ENCODE measurements around the gene TSSC4. TPM values are rescaled to one million over a fixed set of nuclear protein-coding genes. Genes with fewer than 3 reads are reported as not detected.

Gene TSSC4
- total RNA-seq, 2 experiments from 2014 or later: 46.8 to 48.2 TPM

DNA sequence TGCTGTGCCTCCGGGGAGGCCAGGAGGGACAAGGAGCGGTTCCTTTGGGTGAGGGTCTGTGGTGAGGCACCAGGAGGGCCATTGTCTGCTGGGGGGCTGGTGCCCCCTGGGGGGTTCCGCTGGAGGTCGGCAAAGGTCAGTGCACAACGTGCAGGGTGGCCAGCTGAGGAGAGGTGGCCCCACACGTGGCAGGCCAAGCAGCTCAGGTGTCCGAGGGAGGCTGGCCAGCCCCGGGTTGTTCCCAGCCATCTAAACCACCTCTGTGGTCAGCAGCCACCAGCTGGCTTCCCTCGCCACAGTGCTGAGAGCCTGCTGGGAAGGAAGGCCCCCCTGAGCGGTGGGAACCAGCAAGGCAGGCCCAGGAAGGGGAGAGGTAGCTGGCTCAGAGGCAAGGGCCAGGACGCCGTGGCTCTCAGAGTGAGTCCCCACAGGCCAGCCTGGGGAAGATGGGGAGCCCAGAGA, 4.2 kb downstream of the TSSC4 start:
- H3K4me3 Mint-ChIP-seq: no peak overlapping the region
- no peaks in the 10 kb centered on the region for H3K9me3 Mint-ChIP-seq
- no peak overlapping the region for H3K27ac Mint-ChIP-seq
- POLR2A ChIA-PET: no interaction called here
- no peaks in the 10 kb centered on the region for H3K27me3 Mint-ChIP-seq
- peaks cover 3% of the 10 kb centered on the region for H3K4me1 Mint-ChIP-seq
- no peak for DNase-seq
- H3K36me3 Mint-ChIP-seq: peaks cover 1% of the 10 kb centered on the region
- no peak for ATAC-seq (ENCODE audit: low read depth)

DNA sequence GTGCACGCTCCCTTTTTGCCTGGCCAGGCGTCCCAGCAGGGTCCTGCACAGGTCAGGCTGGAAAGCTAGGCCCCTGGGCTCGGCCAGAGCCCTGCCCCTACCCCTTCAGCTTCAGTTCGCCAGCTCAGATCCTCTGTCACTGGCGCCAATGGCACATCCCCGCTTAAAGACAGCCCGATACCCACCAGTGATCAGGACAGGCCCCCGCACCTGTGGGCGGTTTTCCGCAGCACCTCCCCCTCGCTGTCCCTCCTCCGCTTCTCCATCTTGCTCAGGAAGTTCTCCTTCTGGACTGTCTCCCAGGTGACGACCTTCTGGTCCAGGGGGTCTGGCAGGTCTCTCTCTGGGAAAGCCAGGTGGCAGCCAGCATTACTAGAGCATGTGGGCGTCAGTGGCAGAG, 5.9 kb downstream of the TSSC4 start:
- Mint-ChIP-seq H3K9me3 (no peaks in the 10 kb centered on the region), H3K27ac (no peak overlapping the region), H3K4me1 (peaks cover 1% of the 10 kb centered on the region), H3K27me3 (no peaks in the 10 kb centered on the region), H3K36me3 (peaks cover 1% of the 10 kb centered on the region), H3K4me3 (no peak overlapping the region)
- POLR2A ChIA-PET: no interaction called here
- no peak for ATAC-seq (ENCODE audit: low read depth)
- no peak for DNase-seq

DNA sequence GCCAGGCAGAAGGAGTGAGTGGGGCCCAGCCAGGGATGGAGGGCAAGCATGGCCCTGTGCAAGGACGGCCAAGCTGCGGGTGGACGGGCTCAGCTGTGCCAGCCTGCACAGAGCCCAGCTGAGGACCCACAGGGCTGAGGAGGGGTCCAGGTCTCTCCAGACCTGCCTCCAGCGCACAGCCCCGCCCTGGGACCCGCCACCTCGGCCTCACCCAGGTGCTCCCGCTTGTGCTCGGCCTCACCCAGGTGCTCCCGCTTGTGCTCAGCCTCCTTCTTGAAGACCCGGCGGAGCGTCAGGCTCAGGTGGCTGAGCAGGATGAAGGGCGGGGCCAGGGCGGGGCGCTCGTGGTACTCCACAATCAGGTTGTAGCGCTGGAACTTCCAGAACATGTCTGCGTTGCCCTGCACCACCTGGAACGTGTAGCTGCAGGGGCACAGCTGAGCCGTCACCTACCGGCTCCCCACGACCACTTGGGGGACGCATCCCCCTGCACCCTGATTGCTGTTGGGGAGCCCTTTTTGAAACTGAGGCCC, 6.4 kb downstream of the TSSC4 start:
- Mint-ChIP-seq H3K27ac (no peak overlapping the region), H3K36me3 (peaks cover 1% of the 10 kb centered on the region), H3K27me3 (no peaks in the 10 kb centered on the region), H3K4me1 (no peaks in the 10 kb centered on the region), H3K9me3 (no peaks in the 10 kb centered on the region), H3K4me3 (no peak overlapping the region)
- POLR2A ChIA-PET: no interaction called here
- DNase-seq (no peak), ATAC-seq (ENCODE audit: low read depth) (no peak)

DNA sequence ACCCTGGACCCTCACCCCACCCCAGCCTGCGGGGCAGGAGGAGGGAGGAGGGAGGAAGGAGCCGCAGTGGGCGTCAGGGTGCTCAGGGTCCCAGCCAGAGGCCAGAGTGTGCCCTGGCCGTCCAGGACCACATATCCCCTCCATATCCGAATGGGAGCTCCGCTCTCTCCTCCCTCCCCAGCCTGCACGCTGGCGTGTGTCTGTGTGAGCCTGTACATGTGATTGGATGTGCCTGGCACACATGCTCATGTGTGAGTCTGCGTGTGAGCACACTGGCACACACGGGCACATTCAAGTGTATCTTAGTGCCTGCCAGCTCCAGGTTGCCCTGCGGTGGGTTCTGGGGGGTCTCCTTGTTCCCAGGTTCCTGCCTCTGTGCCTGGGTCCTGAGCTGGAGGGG, 8.1 kb downstream of the TSSC4 start:
- Mint-ChIP-seq H3K27ac (no peak overlapping the region), H3K4me3 (no peak overlapping the region), H3K27me3 (no peaks in the 10 kb centered on the region), H3K36me3 (peaks cover 1% of the 10 kb centered on the region), H3K9me3 (no peaks in the 10 kb centered on the region), H3K4me1 (no peaks in the 10 kb centered on the region)
- ATAC-seq (ENCODE audit: low read depth): no peak
- DNase-seq: no peak
- POLR2A ChIA-PET: no interaction called here

DNA sequence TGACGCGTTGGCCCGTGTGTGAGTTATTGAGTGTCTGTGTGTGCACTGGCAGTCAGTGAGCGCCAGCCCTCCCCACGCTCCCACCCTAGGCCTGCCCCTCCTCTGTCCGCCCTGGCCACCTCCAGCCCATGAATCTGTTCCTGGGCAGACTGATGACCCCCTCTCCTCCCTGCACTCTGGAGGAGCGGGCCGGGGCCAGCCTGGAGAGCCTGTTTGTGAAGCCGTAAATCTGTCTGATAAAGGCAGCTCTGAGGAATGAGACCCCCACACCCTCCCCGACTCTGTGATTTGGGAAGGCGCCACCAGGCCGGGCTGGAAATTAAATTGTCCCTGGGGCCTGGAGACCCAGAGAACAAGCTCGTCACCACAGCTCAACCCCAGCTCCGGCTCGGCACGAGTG, 8.6 kb downstream of the TSSC4 start:
- no peaks in the 10 kb centered on the region for H3K27me3 Mint-ChIP-seq
- no peak for ATAC-seq (ENCODE audit: low read depth)
- DNase-seq: no peak
- H3K4me3 Mint-ChIP-seq: no peak overlapping the region
- H3K4me1 Mint-ChIP-seq: no peaks in the 10 kb centered on the region
- POLR2A ChIA-PET: no interaction called here
- H3K36me3 Mint-ChIP-seq: no peaks in the 10 kb centered on the region
- H3K27ac Mint-ChIP-seq: no peak overlapping the region
- no peaks in the 10 kb centered on the region for H3K9me3 Mint-ChIP-seq

DNA sequence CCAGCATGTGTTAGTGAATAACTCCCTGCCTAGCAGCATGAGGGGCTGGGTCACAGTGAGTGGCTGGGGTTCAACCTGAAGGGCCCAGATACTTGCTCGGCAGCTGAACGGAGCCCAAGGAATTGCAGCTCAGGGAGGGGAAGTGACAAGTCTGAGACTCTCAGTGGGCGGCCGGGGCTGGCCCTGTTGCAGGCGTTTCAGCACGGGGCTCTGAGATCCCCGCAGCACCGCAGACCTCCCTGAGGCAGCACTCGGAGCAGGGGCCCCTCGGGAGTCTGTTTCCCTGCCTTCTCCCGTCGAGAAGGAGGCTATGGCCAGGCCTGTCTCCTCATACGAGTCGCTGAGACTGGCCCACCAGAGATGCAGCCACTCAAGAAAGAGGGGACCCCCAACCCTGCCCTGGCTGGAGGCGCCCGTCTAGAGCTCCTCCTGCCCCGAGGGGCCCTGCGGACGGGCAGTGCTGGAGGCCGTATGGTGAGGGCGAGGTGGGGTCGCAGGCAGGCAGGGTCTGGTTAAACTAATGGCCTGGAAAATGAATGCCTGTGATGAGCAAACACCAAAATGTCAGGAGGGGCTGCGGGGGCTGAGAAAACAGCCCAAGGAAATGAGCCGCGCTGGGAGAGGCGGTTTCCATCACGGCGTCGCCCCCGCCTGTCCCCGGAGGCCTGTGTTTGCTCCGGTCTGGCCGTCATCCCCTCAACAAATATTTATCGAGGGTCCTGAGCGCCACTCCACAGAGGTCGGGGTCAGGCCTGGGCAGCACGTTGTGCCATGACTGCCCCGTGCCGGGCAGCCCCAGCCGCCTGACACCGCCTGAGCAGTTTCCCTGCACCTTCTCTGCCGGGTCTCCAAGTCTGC, 9.3 kb downstream of the TSSC4 start:
- Mint-ChIP-seq H3K36me3 (no peaks in the 10 kb centered on the region), H3K4me1 (no peaks in the 10 kb centered on the region), H3K27me3 (no peaks in the 10 kb centered on the region), H3K4me3 (no peak overlapping the region), H3K27ac (no peak overlapping the region), H3K9me3 (no peaks in the 10 kb centered on the region)
- POLR2A ChIA-PET: no interaction called here
- ATAC-seq (ENCODE audit: low read depth) (no peak), DNase-seq (no peak)

DNA sequence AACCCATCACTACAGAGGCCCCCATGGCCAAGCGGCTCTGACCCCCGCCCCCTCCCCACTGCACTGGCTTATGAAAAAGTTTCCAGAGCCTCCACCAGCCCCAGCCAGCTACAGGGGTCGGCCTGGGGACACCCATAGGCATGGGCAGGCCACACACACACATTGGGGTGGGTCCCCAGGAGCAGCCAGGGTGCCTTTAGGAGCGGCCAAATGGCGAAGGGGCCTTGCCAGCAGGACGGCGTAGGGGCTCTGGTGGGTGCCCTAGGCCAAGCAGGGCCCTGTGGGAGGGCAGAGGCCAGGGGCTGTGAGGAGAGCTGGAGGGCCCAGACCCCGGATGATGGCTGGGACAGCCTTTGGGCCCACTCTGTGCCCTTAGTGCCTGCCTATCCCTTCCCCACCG, 10.1 kb downstream of the TSSC4 start:
- Mint-ChIP-seq H3K27me3 (no peaks in the 10 kb centered on the region), H3K4me1 (no peaks in the 10 kb centered on the region), H3K9me3 (no peaks in the 10 kb centered on the region), H3K36me3 (no peaks in the 10 kb centered on the region), H3K4me3 (no peak overlapping the region), H3K27ac (no peak overlapping the region)
- POLR2A ChIA-PET: no interaction called here
- ATAC-seq (ENCODE audit: low read depth): no peak
- no peak for DNase-seq

DNA sequence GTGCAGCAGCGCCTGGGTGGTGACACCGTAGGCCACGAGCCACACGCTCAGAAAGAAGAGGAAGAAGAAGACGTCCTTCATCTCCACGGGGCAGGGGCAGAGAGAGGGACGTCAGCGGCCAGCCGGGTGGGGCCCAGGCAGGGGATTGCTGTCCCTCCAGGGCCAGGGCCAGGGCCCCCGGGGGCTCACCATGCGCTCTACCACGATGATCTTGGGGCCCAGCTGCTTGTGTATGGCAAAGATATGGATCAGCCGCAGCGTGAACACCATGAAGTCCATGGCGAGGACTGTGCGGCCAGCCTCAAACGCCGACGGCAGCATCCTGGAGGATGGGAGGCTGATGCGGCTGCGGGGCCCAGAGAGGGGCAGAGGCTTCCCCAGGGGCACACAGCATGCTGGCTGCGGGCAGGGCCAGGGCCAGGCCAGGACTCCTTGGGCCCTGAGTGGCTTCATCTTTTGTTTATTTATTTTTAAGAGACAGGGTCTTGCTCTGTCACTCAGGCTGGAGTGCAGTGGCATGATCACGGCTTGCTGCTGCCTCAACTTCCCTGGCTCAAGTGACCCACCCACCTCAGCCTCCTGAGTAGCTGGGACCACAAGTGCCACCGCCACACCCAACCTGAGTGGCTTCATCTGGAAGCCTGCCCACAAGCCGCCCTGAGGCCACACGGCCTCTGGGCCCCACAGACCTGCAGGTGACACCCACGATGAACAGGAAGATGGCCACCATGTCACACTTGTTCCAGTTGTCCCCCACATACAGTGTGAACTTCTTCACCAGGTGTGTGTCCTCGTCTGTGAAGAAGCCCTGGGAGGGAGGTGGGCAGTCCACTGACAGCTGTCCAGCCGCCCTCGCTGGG, 11.1 kb downstream of the TSSC4 start:
- ATAC-seq (ENCODE audit: low read depth) (no peak), DNase-seq (no peak)
- Mint-ChIP-seq H3K4me3 (no peak overlapping the region), H3K4me1 (no peaks in the 10 kb centered on the region), H3K9me3 (no peaks in the 10 kb centered on the region), H3K36me3 (no peaks in the 10 kb centered on the region), H3K27ac (no peak overlapping the region), H3K27me3 (no peaks in the 10 kb centered on the region)
- POLR2A ChIA-PET: no interaction called here

DNA sequence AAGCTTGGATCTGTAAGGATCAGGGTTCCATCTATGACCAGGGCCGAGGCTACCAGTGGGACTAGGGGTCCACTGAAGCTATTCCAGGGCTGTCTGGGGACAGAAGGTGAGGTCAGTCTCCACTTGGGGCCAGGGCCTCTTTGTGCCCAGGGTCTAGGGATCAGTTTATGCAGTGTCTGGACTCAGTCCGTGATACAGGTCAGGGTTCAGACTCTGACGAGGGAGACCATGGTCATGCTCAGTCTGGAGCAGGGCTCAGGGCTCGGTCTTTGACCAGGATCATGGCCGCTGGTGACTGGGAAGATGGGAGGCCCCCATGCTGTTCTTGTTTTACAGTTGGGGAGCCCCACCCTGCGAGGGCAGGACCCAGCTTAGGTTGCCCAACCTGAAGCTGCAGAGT, 11.8 kb downstream of the TSSC4 start:
- ATAC-seq (ENCODE audit: low read depth) (no peak), DNase-seq (no peak)
- POLR2A ChIA-PET: no interaction called here
- H3K27me3 Mint-ChIP-seq: no peaks in the 10 kb centered on the region
- H3K27ac Mint-ChIP-seq: no peak overlapping the region
- H3K4me1 Mint-ChIP-seq: no peaks in the 10 kb centered on the region
- no peaks in the 10 kb centered on the region for H3K36me3 Mint-ChIP-seq
- no peak overlapping the region for H3K4me3 Mint-ChIP-seq
- H3K9me3 Mint-ChIP-seq: no peaks in the 10 kb centered on the region

DNA sequence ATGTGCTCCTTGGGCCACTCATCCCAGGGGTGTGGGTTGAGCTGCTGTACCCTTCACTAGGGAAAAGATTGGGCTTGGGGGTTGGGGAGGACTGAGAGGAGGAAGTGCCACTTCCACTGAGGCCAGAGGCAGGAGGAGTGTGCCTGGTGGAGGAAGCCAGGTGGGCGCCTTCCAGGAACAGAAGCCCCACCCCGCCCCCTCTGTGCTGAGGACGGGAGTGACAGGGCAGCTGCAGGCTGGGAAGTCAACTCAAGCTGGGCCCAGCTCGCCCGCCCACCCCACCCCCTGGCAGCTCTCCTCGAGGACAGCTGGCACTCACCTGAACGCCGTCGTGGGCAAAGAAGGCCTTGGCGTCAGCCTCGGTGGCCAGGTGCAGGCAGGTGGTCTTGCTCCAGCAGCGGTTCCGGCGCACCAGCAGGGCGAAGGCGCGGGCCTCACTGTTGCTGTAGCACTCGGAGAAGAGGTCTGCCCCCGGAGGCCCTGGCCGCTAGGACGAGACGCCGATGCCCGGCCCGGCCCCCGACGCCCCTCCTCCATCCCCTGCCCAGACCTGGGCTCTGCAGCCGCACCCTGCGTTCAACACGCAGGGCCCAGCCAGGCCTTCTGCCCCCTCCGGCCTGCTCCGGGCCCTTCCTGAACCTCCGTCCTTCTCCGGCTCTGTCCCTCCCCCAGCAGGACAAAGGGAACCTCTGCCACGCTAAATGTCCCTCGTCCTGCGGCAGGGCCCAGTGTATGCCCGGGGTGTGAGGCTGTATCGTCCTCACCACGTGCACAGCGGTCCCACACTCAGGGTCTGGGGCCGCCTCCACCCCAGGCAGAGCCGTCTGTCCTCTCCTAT, 13.4 kb downstream of the TSSC4 start:
- Mint-ChIP-seq H3K27me3 (no peaks in the 10 kb centered on the region), H3K9me3 (no peaks in the 10 kb centered on the region), H3K4me3 (no peak overlapping the region), H3K4me1 (no peaks in the 10 kb centered on the region), H3K27ac (no peak overlapping the region), H3K36me3 (no peaks in the 10 kb centered on the region)
- POLR2A ChIA-PET: no interaction called here
- ATAC-seq (ENCODE audit: low read depth) (no peak), DNase-seq (no peak)

DNA sequence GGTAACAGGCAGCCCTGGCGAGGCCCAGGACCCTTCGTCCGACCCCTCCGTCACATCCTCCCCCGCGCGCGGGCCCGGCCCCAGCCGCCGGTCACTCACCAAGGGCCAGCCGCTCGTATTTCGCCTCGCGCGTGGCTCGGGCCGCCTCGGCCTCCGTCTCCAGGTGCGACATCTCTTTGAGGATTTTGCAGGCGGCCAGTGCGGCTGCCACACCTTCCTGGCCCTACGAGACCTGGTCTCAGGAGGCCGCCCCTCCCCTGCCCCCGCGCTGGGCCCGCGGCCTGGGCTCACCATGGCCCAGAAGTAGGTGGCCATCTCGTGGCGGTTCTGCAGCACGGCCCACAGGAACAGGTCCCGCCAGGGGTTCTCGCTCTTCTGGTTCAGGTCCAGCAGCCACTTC, 14.1 kb downstream of the TSSC4 start:
- POLR2A ChIA-PET: no interaction called here
- Mint-ChIP-seq H3K9me3 (no peaks in the 10 kb centered on the region), H3K27ac (no peak overlapping the region), H3K4me3 (no peak overlapping the region), H3K27me3 (no peaks in the 10 kb centered on the region), H3K4me1 (no peaks in the 10 kb centered on the region), H3K36me3 (no peaks in the 10 kb centered on the region)
- no peak for ATAC-seq (ENCODE audit: low read depth)
- no peak for DNase-seq

DNA sequence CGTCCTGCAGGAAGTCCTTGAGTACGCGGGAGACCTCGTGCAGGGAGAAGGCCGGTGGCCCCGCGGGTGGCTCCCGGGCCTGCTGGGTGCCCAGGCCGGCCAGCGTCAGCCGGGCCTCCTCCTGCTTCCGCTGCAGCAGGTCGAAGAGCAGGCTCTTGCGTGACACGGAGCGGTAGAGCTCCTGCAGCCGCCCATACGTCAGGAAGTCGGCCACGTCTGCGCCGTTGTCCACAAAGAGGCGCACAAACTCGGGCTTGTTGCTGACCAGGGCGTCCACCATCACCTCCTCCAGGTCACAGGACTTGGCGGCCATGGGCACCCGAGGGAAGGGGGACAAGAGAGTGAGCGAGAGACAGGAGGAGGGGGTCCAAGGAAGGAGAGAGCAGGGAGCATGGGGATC, 14.6 kb downstream of the TSSC4 start:
- POLR2A ChIA-PET: no interaction called here
- Mint-ChIP-seq H3K9me3 (no peaks in the 10 kb centered on the region), H3K4me3 (no peak overlapping the region), H3K27me3 (no peaks in the 10 kb centered on the region), H3K4me1 (no peaks in the 10 kb centered on the region), H3K27ac (no peak overlapping the region), H3K36me3 (no peaks in the 10 kb centered on the region)
- DNase-seq (no peak), ATAC-seq (ENCODE audit: low read depth) (no peak)

DNA sequence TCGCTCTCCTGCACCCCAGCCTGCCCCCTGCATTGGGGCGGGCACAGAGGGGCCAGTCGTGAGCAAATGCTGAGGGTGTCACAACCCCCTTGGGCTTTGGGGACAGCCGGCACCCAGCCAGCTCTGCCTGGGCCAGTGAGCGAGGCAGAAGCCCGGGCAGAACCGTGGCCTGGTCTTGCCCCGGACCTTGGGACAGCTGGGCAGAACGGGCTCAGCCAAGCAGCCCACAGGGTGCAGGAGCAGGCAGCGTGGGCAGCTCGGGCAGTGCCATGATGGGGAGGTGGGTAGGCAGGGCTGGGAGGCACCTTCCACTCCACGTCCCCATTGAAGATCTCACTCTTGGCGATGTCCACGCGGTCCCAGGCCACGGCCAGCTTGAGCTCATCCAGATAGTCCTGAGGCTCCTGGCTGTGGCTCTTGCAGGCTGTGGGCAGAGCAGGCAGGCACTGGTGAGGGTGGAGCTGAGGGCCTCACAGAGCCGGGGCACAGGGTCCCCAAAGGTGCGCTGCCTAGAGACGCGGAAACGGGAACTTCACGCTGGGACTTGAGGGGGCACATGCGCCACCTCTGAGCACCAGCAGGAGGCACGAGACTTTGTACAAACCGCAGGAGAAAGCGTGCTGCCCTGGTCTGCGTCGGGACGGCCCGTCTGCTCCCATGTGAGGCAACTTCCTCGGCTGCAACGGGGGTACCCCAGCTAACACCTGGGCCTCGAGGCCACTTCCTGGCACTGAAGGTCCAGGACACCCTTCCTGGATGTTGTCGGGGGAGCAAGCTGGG, 15.2 kb downstream of the TSSC4 start:
- POLR2A ChIA-PET: no interaction called here
- ATAC-seq (ENCODE audit: low read depth) (no peak), DNase-seq (no peak)
- Mint-ChIP-seq H3K27me3 (no peaks in the 10 kb centered on the region), H3K4me3 (no peak overlapping the region), H3K27ac (no peak overlapping the region), H3K4me1 (no peaks in the 10 kb centered on the region), H3K9me3 (no peaks in the 10 kb centered on the region), H3K36me3 (no peaks in the 10 kb centered on the region)

Measured in activated naive CD8-positive, alpha-beta T cell treated with anti-CD3 and anti-CD28 coated beads, Interleukin-2, amount 10 ng/mL, durations not matched to agents 7 days and 5 days (primary cell).